IMR-90 (cell line): ENCODE results near the gene MYOM1. TPM values are rescaled to one million over a fixed set of nuclear protein-coding genes. Genes with fewer than 3 reads are reported as not detected.
A peak's percentile ranks its signal among the peaks of the same experiment; 100 is the strongest.

Experiments
- ATAC-seq: fragments of 200-7000 bp; cut with Tn5 transposase; 2 replicates; pipeline ENCODE4 v1.9.1; 2020; ENCODE audit warnings: low read depth, mild to moderate bottlenecking, moderate library complexity
- BruUV-seq: library from RNA; stranded (reverse); fragments of 400-500 nt; replicated peaks from 2 replicates; lab custom pipeline; 2021; lab: Mats Ljungman, UMichigan
- CTCF ChIA-PET: fragments of 300-600 bp; formaldehyde crosslinking; extraction: SDS; loops from one replicate; lab custom pipeline; 2021; ENCODE audit warnings: antibody characterized with exemption; lab: Yijun Ruan, JAX
- POLR2A ChIA-PET: fragments of 300-600 bp; sonication (Branson Sonifier 250); formaldehyde crosslinking; loops from one replicate; lab custom pipeline; 2022; ENCODE audit warnings: antibody characterized with exemption; ENCODE audit not compliant: unreplicated experiment; lab: Charles Lee
- DNase-seq: peaks from one replicate; pipeline ENCODE4 v3.0.0; 2013
- H2AFZ ChIP-seq: replicated peaks from 2 replicates; pipeline ENCODE3; 2013; ENCODE audit warnings: low read length, mild to moderate bottlenecking; ENCODE audit not compliant: poor library complexity
- H2AK5ac ChIP-seq: 2 replicates; pipeline ENCODE4 v1.6.1; 2013; ENCODE audit warnings: low read depth, low read length, inconsistent platforms
- H2AK9ac ChIP-seq: replicated peaks from 2 replicates; pipeline ENCODE3; 2013; ENCODE audit warnings: mild to moderate bottlenecking, low read depth, low read length, moderate library complexity; ENCODE audit not compliant: poor library complexity
- H2BK120ac ChIP-seq: 2 replicates; pipeline ENCODE4 v1.6.1; 2013; ENCODE audit warnings: low read depth, low read length, inconsistent platforms
- H2BK15ac ChIP-seq: 3 replicates; pipeline ENCODE4 v1.6.1; 2013; ENCODE audit warnings: low read depth, low read length, inconsistent platforms
- H2BK20ac ChIP-seq: 2 replicates; pipeline ENCODE4 v1.6.1; 2013; ENCODE audit warnings: low read depth, mild to moderate bottlenecking, inconsistent platforms, low read length, moderate library complexity
- H2BK5ac ChIP-seq: 2 replicates; pipeline ENCODE4 v1.6.1; 2013; ENCODE audit warnings: mild to moderate bottlenecking, low read depth, low read length, inconsistent platforms; ENCODE audit not compliant: poor library complexity, severe bottlenecking
- H3K14ac ChIP-seq: replicated peaks from 2 replicates; pipeline ENCODE4 v1.6.1; 2013; ENCODE audit warnings: low read depth, low read length, inconsistent platforms
- H3K18ac ChIP-seq: 2 replicates; pipeline ENCODE4 v1.6.1; 2013; ENCODE audit warnings: low read depth, low read length, control low read depth
- H3K23ac ChIP-seq: 2 replicates; pipeline ENCODE4 v1.6.1; 2013; ENCODE audit warnings: low read depth, low read length, inconsistent platforms
- H3K27ac ChIP-seq: 2 replicates; pipeline ENCODE4 v1.5.1; 2013; ENCODE audit warnings: mild to moderate bottlenecking, control low read depth, low read length; ENCODE audit not compliant: insufficient read depth
- H3K27me3 ChIP-seq: 2 replicates; pipeline ENCODE4 v1.6.1; 2013; ENCODE audit warnings: low read length; ENCODE audit not compliant: control insufficient read depth, insufficient read depth
- H3K36me3 ChIP-seq: 2 replicates; pipeline ENCODE4 v1.6.1; 2013; ENCODE audit warnings: low read length, mixed read lengths; ENCODE audit not compliant: control insufficient read depth, insufficient read depth
- H3K4ac ChIP-seq: 2 replicates; pipeline ENCODE4 v1.6.1; 2013; ENCODE audit warnings: low read depth, low read length, inconsistent platforms
- H3K4me1 ChIP-seq: 2 replicates; pipeline ENCODE4 v1.6.1; 2013; ENCODE audit warnings: low read length, mixed read lengths; ENCODE audit not compliant: control insufficient read depth, insufficient read depth
- H3K4me2 ChIP-seq: 2 replicates; pipeline ENCODE4 v1.6.1; 2013; ENCODE audit warnings: low read depth, mild to moderate bottlenecking, control low read depth, low read length, moderate library complexity
- H3K4me3 ChIP-seq: 2 replicates; pipeline ENCODE4 v1.5.1; 2013; ENCODE audit warnings: low read depth, mild to moderate bottlenecking, control low read depth, low read length, moderate library complexity; ENCODE audit not compliant: insufficient read depth
- H3K56ac ChIP-seq: 2 replicates; pipeline ENCODE4 v1.6.1; 2013; ENCODE audit warnings: low read length, inconsistent platforms; ENCODE audit not compliant: insufficient read depth; ENCODE audit errors: extremely low read depth
- H3K79me1 ChIP-seq, 2 experiments: 2 replicates each; pipeline ENCODE4 v1.6.1; 2013; ENCODE audit warnings: low read length in 2 of 2, inconsistent platforms in 1 of 2, low read depth in 1 of 2
- H3K9ac ChIP-seq: 2 replicates; pipeline ENCODE4 v1.6.1; 2013; ENCODE audit warnings: low read depth, low read length, control low read depth
- H3K9me1 ChIP-seq: 2 replicates; pipeline ENCODE4 v1.6.1; 2013; ENCODE audit warnings: low read length, inconsistent platforms; ENCODE audit not compliant: insufficient read depth
- H3K9me3 ChIP-seq: 2 replicates; pipeline ENCODE4 v1.6.1; 2013; ENCODE audit warnings: low read length; ENCODE audit not compliant: control insufficient read depth, insufficient read depth
- H4K20me1 ChIP-seq: 2 replicates; pipeline ENCODE4 v1.6.1; 2013; ENCODE audit warnings: low read length, inconsistent platforms; ENCODE audit not compliant: insufficient read depth
- H4K5ac ChIP-seq: 2 replicates; pipeline ENCODE4 v1.6.1; 2013; ENCODE audit warnings: mild to moderate bottlenecking, low read depth, low read length, control low read depth
- H4K8ac ChIP-seq, 2 experiments: 2 replicates each; pipeline ENCODE4 v1.6.1; 2013; ENCODE audit warnings: low read depth in 2 of 2, low read length in 2 of 2, control low read depth in 1 of 2, inconsistent platforms in 1 of 2
- H4K91ac ChIP-seq: 2 replicates; pipeline ENCODE4 v1.6.1; 2013; ENCODE audit warnings: low read depth, low read length, inconsistent platforms; ENCODE audit not compliant: insufficient read depth
- CEBPB ChIP-seq: IDR thresholded peaks from 2 replicates; pipeline ENCODE4 v1.6.1; 2012; ENCODE audit warnings: low read depth, low read length, improper control_type of control experiment
- CHD1 ChIP-seq: IDR thresholded peaks from 2 replicates; pipeline ENCODE4 v1.6.1; 2012; ENCODE audit warnings: low read depth, low read length, improper control_type of control experiment
- FOS ChIP-seq: fragments of 150-350 bp; IDR thresholded peaks from 2 replicates; pipeline ENCODE4 v1.6.1; 2016; ENCODE audit warnings: low read depth, low read length
- MAFK ChIP-seq: IDR thresholded peaks from 2 replicates; pipeline ENCODE4 v1.6.1; 2012; ENCODE audit warnings: low read depth, low read length, improper control_type of control experiment
- MAZ ChIP-seq: IDR thresholded peaks from 2 replicates; pipeline ENCODE4 v1.6.1; 2012; ENCODE audit warnings: low read depth, mild to moderate bottlenecking, low read length, improper control_type of control experiment, moderate library complexity, borderline replicate concordance
- MXI1 ChIP-seq: IDR thresholded peaks from 2 replicates; pipeline ENCODE4 v1.6.1; 2012; ENCODE audit warnings: low read depth, mild to moderate bottlenecking, low read length, moderate library complexity, borderline replicate concordance
- RAD21 ChIP-seq: IDR thresholded peaks from 2 replicates; pipeline ENCODE4 v1.6.1; 2012; ENCODE audit warnings: low read length, improper control_type of control experiment
- RCOR1 ChIP-seq: IDR thresholded peaks from 2 replicates; pipeline ENCODE4 v1.6.1; 2012; ENCODE audit warnings: mild to moderate bottlenecking, low read length, improper control_type of control experiment; ENCODE audit not compliant: insufficient replicate concordance
- RFX5 ChIP-seq: IDR thresholded peaks from 2 replicates; pipeline ENCODE4 v1.8.0; 2012; ENCODE audit warnings: low read depth, mild to moderate bottlenecking, low read length, moderate library complexity
- SMC3 ChIP-seq: fragments of 150-350 bp; IDR thresholded peaks from 2 replicates; pipeline ENCODE4 v1.6.1; 2016; ENCODE audit warnings: low read depth, mild to moderate bottlenecking, antibody characterized with exemption, low read length, moderate library complexity
- WGBS, 2 experiments: methylation state at CpG; one replicate each; pipeline versions ENCODE4 v1.1.5 to v1.1.7; 2013; ENCODE audit warnings: missing lambda C conversion rate in 2 of 2; ENCODE audit not compliant: insufficient read length in 1 of 2; ENCODE audit errors: extremely low coverage in 2 of 2; 5-methylcytosine and 5-hydroxymethylcytosine counted together
- dilution Hi-C: fragments of 300-500 bp; cut with HindIII; formaldehyde crosslinking; loops from one replicate; pipeline ENCODE4 v1.14.3; 2018; ENCODE audit warnings: low sequenced_read_pairs; ENCODE audit not compliant: unreplicated experiment
- in situ Hi-C: fragments of 300-500 bp; cut with MboI; formaldehyde crosslinking; loops from 3 replicates; pipeline ENCODE4 v1.14.3; 2019; ENCODE audit warnings: low sequenced_read_pairs, inconsistent platforms, mixed read lengths
- intact Hi-C: fragments of 100-400 bp; cut with micrococcal nuclease; formaldehyde crosslinking; loops from 2 replicates; pipeline ENCODE4 v1.10.0; 2022
- polyA plus RNA-seq, 3 experiments: library from polyadenylated mRNA; depleted of rRNA; stranded (reverse); fragments of >200 nt; gene quantifications; 2 replicates each; pipeline ENCODE4 v1.2.3, GENCODE V29; 2012; ENCODE audit warnings: low replicate concordance in 1 of 3
- total RNA-seq: library from RNA; depleted of rRNA; stranded (reverse); fragments of >200 nt; gene quantifications from 2 replicates; pipeline ENCODE4 v1.2.3, GENCODE V29; 2012
- TF ChIP-seq, protein P1 (sequence below): conservative IDR thresholded peaks from 2 replicates; pipeline ENCODE4 v1.5.1; 2012; ENCODE audit warnings: mild to moderate bottlenecking, low read depth, low read length, improper control_type of control experiment
- TF ChIP-seq, protein P2 (sequence below): fragments of 150-350 bp; IDR thresholded peaks from 2 replicates; pipeline ENCODE4 v1.6.1; 2016; ENCODE audit warnings: low read depth, mild to moderate bottlenecking, low read length, moderate library complexity, borderline replicate concordance

The MYOM1 gene
- total and polyA plus RNA-seq, 2 of the 4 experiments (the other 2 are of a cell fraction), result under 0.01 to 0.10 TPM

DNA sequence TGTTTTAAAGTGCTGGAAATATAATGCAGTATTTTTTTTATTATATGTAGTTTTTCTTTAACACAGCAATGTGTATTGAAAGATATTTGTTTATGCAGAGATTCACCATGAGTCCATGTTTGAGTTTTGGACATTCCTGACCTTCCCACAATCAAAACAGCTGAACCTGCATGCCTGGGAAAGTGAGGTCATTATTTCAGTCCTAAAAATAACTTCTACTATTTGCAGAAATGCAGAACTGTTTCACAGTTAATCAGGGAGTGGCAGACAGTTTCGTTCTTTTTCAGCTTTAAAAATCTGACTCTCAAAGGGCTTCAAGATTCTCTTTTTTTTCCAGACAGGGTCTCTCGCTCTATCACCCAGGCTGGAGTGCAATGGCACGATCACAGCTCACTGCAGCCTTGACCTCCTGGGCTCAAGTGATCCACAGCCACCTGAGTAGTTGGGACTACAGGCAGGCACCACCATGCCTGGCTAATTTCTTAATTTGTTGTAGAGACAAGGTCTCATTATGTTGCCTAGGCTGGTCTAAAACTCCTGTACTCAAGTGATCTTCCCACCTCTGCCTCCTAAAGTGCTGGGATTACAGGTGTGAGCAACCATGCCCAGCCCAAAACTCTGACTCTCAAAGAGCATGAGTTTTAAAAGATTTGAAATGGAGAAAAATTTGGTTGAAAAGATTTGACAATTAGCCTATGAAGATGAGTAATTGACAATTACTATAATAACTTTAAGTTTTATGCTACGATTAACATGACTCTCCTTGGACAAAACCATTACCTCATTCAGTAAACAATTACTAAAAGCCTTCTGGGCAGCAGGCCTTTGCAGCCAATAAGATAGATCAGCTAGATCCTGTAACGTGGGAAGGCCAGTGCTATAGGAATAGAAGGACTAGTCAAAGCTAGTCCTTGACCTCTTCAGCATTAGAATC is 37.2 kb upstream of the MYOM1 start:
- DNase-seq, result peak; percentile 91
- no peak overlapping the region; the same call in 1 of the 2 replicates for H3K56ac ChIP-seq
- no peaks in the 10 kb centered on the region for H3K27me3 ChIP-seq
- no TSS peak for BruUV-seq
- in situ Hi-C loops, result no loop called here
- peak overlapping the region; percentile 71 for H4K91ac ChIP-seq
- dilution Hi-C loops, result no loop called here
- CTCF ChIA-PET, result interaction anchor here (0.7 kb wide), 1 partner anchor 11 kb away, joined by 3 read pairs; no protein-coding TSS in a partner anchor
- peaks cover 33 to 66% of the 10 kb centered on the region in 2 experiments for H3K79me1 ChIP-seq
- peaks cover 15% of the 10 kb centered on the region for H3K4me1 ChIP-seq
- no peaks in the 10 kb centered on the region for H3K9me1 ChIP-seq
- WGBS, 2 experiments, result no CpG with 5 or more reads among the region's 5 CpGs
- H3K9me3 ChIP-seq, result no peaks in the 10 kb centered on the region
- no peak overlapping the region for H2AFZ ChIP-seq
- peak overlapping the region; percentile 39; the same call in 1 of the 2 replicates for H3K14ac ChIP-seq
- no peak overlapping the region for H2AK9ac ChIP-seq
- H4K20me1 ChIP-seq, result peaks cover 23% of the 10 kb centered on the region
- H3K18ac ChIP-seq, result peak overlapping the region; percentile 49
- peak overlapping the region; percentile 83 for H3K4ac ChIP-seq
- H4K5ac ChIP-seq, result peak overlapping the region; percentile 30; the same call in 1 of the 2 replicates
- H3K23ac ChIP-seq, result peak overlapping the region; percentile 19; the same call in 1 of the 2 replicates
- POLR2A ChIA-PET, result no interaction called here
- no peak overlapping the region for H3K4me3 ChIP-seq
- ATAC-seq, result peak; percentile 51
- H2AK5ac ChIP-seq, result 0 out of 2 replicates have a peak overlapping the region, but pooled peaks have one; percentile 30
- peak overlapping the region; percentile 78 for H3K4me2 ChIP-seq
- H2BK15ac ChIP-seq, result peak overlapping the region; percentile 51; the same call in 1 of the 3 replicates
- peak overlapping the region; percentile 75 for H3K27ac ChIP-seq
- H4K8ac ChIP-seq, result peak overlapping the region in 1 of 2 experiments; percentile 62; a peak in 1 of 4 replicates
- peak overlapping the region; percentile 79 for H2BK120ac ChIP-seq
- peak overlapping the region; percentile 81 for H2BK5ac ChIP-seq
- peaks cover 35% of the 10 kb centered on the region for H3K36me3 ChIP-seq
- intact Hi-C loops, result no loop called here
- peak overlapping the region; percentile 40; the same call in 1 of the 2 replicates for H3K9ac ChIP-seq
- peak overlapping the region; percentile 22; the same call in 1 of the 2 replicates for H2BK20ac ChIP-seq
- no peak for TF ChIP-seq MAZ
- TF ChIP-seq RCOR1, result no peak
- 0 out of 2 replicates have a peak, but pooled peaks have one; percentile 6 for TF ChIP-seq FOS
- no peak for TF ChIP-seq CEBPB
- TF ChIP-seq SMC3, result no peak
- TF ChIP-seq MAFK, result peak; percentile 50
- no peak for TF ChIP-seq MXI1
- no peak for TF ChIP-seq RAD21
- TF ChIP-seq RFX5, result no peak
- TF ChIP-seq, protein P1, sequence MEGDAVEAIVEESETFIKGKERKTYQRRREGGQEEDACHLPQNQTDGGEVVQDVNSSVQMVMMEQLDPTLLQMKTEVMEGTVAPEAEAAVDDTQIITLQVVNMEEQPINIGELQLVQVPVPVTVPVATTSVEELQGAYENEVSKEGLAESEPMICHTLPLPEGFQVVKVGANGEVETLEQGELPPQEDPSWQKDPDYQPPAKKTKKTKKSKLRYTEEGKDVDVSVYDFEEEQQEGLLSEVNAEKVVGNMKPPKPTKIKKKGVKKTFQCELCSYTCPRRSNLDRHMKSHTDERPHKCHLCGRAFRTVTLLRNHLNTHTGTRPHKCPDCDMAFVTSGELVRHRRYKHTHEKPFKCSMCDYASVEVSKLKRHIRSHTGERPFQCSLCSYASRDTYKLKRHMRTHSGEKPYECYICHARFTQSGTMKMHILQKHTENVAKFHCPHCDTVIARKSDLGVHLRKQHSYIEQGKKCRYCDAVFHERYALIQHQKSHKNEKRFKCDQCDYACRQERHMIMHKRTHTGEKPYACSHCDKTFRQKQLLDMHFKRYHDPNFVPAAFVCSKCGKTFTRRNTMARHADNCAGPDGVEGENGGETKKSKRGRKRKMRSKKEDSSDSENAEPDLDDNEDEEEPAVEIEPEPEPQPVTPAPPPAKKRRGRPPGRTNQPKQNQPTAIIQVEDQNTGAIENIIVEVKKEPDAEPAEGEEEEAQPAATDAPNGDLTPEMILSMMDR, result no peak
- TF ChIP-seq CHD1, result no peak
- TF ChIP-seq, protein P2, sequence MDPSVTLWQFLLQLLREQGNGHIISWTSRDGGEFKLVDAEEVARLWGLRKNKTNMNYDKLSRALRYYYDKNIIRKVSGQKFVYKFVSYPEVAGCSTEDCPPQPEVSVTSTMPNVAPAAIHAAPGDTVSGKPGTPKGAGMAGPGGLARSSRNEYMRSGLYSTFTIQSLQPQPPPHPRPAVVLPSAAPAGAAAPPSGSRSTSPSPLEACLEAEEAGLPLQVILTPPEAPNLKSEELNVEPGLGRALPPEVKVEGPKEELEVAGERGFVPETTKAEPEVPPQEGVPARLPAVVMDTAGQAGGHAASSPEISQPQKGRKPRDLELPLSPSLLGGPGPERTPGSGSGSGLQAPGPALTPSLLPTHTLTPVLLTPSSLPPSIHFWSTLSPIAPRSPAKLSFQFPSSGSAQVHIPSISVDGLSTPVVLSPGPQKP, result no peak
